ENCODE results near the gene AUNIP.

The AUNIP gene

DNA sequence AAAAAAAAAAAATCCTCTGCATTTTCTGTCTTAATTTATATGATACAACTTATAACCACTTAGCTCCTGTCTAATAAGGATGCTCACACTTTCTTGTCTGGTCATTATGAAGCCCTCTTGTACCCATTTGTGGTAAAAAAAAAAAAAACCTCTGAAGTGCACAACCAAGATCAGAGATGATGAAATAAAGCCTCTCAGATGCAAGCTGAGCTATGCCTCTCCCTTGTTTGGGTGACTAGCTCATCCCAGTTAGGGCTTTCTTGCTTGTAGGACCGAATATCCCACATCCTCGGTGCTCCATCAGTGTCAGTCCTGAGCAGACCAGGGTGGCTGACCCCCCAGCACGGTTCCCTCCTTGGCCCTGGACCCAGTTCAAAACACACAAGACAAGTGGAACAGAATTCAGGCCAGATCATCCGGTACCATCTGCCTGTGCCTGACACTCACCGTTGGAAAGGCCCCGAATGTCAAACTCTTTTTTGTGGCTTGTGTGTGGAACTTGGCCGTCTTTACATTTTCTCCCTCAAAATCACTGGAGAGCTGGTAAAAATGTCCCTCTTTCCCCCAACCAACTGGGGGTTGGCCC, 65.6 kb downstream of the AUNIP start:
- Histone ChIP-seq H3K9me2 (ENCODE audit: low read depth, low read length) (no peaks in the 10 kb centered on the region), H3K9me3 (ENCODE audit: low read length) (no peaks in the 10 kb centered on the region), H3K36me3 (ENCODE audit: insufficient read depth, low read length) (no peaks in the 10 kb centered on the region), H2AFZ (ENCODE audit: low read length) (no peak overlapping the region), H3K9ac (ENCODE audit: low read length) (no peak overlapping the region), H3K27me3 (ENCODE audit: insufficient read depth, low read length) (0 out of 2 replicates have a peak, but pooled peaks cover 11% of the 10 kb centered on the region), H3K27ac (ENCODE audit: low read depth, low read length, poor library complexity, severe bottlenecking) (no peak overlapping the region), H3K4me3 (ENCODE audit: low read depth, low read length, poor library complexity, severe bottlenecking) (no peak overlapping the region), H3K4me2 (ENCODE audit: low read length) (no peak overlapping the region), H3K79me2 (ENCODE audit: insufficient read depth, low read length) (no peaks in the 10 kb centered on the region), H3K4me1 (ENCODE audit: insufficient read depth, low read length, severe bottlenecking) (peaks cover 12% of the 10 kb centered on the region), H4K20me1 (ENCODE audit: insufficient read depth, low read length) (no peaks in the 10 kb centered on the region), H3F3A (ENCODE audit: insufficient read depth, low read length) (no peaks in the 10 kb centered on the region)
- TF ChIP-seq, protein P1, sequence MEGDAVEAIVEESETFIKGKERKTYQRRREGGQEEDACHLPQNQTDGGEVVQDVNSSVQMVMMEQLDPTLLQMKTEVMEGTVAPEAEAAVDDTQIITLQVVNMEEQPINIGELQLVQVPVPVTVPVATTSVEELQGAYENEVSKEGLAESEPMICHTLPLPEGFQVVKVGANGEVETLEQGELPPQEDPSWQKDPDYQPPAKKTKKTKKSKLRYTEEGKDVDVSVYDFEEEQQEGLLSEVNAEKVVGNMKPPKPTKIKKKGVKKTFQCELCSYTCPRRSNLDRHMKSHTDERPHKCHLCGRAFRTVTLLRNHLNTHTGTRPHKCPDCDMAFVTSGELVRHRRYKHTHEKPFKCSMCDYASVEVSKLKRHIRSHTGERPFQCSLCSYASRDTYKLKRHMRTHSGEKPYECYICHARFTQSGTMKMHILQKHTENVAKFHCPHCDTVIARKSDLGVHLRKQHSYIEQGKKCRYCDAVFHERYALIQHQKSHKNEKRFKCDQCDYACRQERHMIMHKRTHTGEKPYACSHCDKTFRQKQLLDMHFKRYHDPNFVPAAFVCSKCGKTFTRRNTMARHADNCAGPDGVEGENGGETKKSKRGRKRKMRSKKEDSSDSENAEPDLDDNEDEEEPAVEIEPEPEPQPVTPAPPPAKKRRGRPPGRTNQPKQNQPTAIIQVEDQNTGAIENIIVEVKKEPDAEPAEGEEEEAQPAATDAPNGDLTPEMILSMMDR (IDR thresholded peaks at IDR 0.05; ENCODE audit: low read length), result no peak
- no peak for TF ChIP-seq EZH2 (IDR thresholded peaks at IDR 0.05; ENCODE audit: borderline replicate concordance, low read length)

DNA sequence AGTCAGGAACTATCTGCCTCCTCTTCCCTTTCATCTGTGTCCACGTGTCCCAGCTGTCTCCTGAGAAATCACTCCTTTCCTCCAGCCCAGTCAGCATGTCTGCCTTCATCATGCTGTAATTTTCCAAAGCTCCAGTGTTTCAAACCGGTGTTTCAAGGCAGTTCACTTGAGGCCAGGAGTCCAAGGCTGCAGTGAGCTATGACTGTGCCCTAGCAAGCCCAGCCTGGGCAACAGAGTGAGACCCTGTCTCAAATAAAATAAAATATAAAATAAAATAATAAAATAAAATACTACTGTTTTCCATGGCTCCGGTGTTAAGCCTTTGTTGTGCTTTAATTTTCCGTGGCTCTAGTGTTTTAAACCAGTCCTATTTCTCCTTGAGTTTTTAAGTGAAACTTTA, 67.1 kb downstream of the AUNIP start:
- TF ChIP-seq, protein P1 (IDR thresholded peaks at IDR 0.05; ENCODE audit: low read length), result no peak
- no peak for TF ChIP-seq EZH2 (IDR thresholded peaks at IDR 0.05; ENCODE audit: borderline replicate concordance, low read length)
- no peaks in the 10 kb centered on the region for H3K36me3 ChIP-seq (ENCODE audit: insufficient read depth, low read length)
- H3K4me1 ChIP-seq (ENCODE audit: insufficient read depth, low read length, severe bottlenecking), result peaks cover 9% of the 10 kb centered on the region
- H3F3A ChIP-seq (ENCODE audit: insufficient read depth, low read length), result no peaks in the 10 kb centered on the region
- H3K9ac ChIP-seq (ENCODE audit: low read length), result no peak overlapping the region
- H3K27me3 ChIP-seq (ENCODE audit: insufficient read depth, low read length), result 0 out of 2 replicates have a peak, but pooled peaks cover 11% of the 10 kb centered on the region
- H3K27ac ChIP-seq (ENCODE audit: low read depth, low read length, poor library complexity, severe bottlenecking), result no peak overlapping the region
- no peaks in the 10 kb centered on the region for H3K79me2 ChIP-seq (ENCODE audit: insufficient read depth, low read length)
- no peak overlapping the region for H3K4me3 ChIP-seq (ENCODE audit: low read depth, low read length, poor library complexity, severe bottlenecking)
- H2AFZ ChIP-seq (ENCODE audit: low read length), result no peak overlapping the region
- H3K9me2 ChIP-seq (ENCODE audit: low read depth, low read length), result no peaks in the 10 kb centered on the region
- H4K20me1 ChIP-seq (ENCODE audit: insufficient read depth, low read length), result no peaks in the 10 kb centered on the region
- H3K4me2 ChIP-seq (ENCODE audit: low read length), result no peak overlapping the region
- H3K9me3 ChIP-seq (ENCODE audit: low read length), result no peaks in the 10 kb centered on the region

DNA sequence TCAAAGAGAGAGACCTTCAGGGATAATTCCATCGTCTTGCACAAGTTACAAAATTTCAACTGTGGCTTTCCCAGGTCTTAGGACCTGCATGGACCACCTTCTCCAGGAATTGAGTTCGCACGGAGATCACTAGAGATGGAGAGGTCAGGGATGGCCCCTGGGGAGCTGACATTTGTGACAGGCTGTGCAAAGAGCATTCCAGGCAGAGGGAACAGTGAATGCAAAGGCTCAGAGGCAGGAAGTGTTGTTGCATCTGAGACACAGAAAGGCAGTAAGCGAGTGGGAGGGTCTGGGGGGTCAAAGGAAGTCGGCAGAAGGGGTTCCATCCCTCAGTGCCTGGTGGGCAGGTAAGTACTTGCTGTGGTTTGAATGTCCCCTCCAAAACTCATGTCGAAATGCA, 68.8 kb downstream of the AUNIP start:
- Histone ChIP-seq H3K27me3 (ENCODE audit: insufficient read depth, low read length) (peaks cover 11% of the 10 kb centered on the region; the same call in 1 of the 2 replicates), H3K36me3 (ENCODE audit: insufficient read depth, low read length) (no peaks in the 10 kb centered on the region), H4K20me1 (ENCODE audit: insufficient read depth, low read length) (no peaks in the 10 kb centered on the region), H3K79me2 (ENCODE audit: insufficient read depth, low read length) (no peaks in the 10 kb centered on the region), H3F3A (ENCODE audit: insufficient read depth, low read length) (no peaks in the 10 kb centered on the region), H3K4me2 (ENCODE audit: low read length) (no peak overlapping the region), H3K9me2 (ENCODE audit: low read depth, low read length) (no peaks in the 10 kb centered on the region), H3K4me3 (ENCODE audit: low read depth, low read length, poor library complexity, severe bottlenecking) (no peak overlapping the region), H3K27ac (ENCODE audit: low read depth, low read length, poor library complexity, severe bottlenecking) (no peak overlapping the region), H3K9me3 (ENCODE audit: low read length) (no peaks in the 10 kb centered on the region), H3K4me1 (ENCODE audit: insufficient read depth, low read length, severe bottlenecking) (no peaks in the 10 kb centered on the region), H3K9ac (ENCODE audit: low read length) (no peak overlapping the region), H2AFZ (ENCODE audit: low read length) (no peak overlapping the region)
- no peak for TF ChIP-seq EZH2 (IDR thresholded peaks at IDR 0.05; ENCODE audit: borderline replicate concordance, low read length)
- TF ChIP-seq, protein P1 (IDR thresholded peaks at IDR 0.05; ENCODE audit: low read length), result no peak
